H9 (cell line): ENCODE results near the gene GMPPB. TPM values are rescaled to one million over a fixed set of nuclear protein-coding genes. Genes with fewer than 3 reads are reported as not detected.

Experiments
- DNase-seq: peaks from one replicate; pipeline ENCODE4 v3.0.0-alpha.2; 2017
- H2AFZ ChIP-seq: one replicate; pipeline ENCODE4 v1.6.1; 2013; ENCODE audit warnings: mild to moderate bottlenecking, low read length, control low read depth, moderate library complexity
- H2AK5ac ChIP-seq: 2 replicates; pipeline ENCODE4 v1.6.1; 2013; ENCODE audit warnings: low read length, control low read depth, mixed read lengths; ENCODE audit not compliant: insufficient read length
- H2BK120ac ChIP-seq: one replicate; pipeline ENCODE4 v1.6.1; 2013; ENCODE audit warnings: low read depth, mild to moderate bottlenecking, low read length, control low read depth, inconsistent platforms; ENCODE audit not compliant: poor library complexity, severe bottlenecking
- H2BK12ac ChIP-seq: 2 replicates; pipeline ENCODE4 v1.6.1; 2013; ENCODE audit warnings: low read length, control low read depth, mixed read lengths, low read depth; ENCODE audit not compliant: insufficient read length
- H2BK15ac ChIP-seq: 2 replicates; pipeline ENCODE4 v1.6.1; 2013; ENCODE audit warnings: low read depth, low read length, control low read depth
- H2BK20ac ChIP-seq: one replicate; pipeline ENCODE4 v1.6.1; 2013; ENCODE audit warnings: low read depth, mild to moderate bottlenecking, low read length, control low read depth, inconsistent platforms; ENCODE audit not compliant: poor library complexity, severe bottlenecking
- H2BK5ac ChIP-seq: 2 replicates; pipeline ENCODE4 v1.6.1; 2013; ENCODE audit warnings: low read length, control low read depth, mixed read lengths; ENCODE audit not compliant: insufficient read length
- H3K14ac ChIP-seq: 2 replicates; pipeline ENCODE4 v1.6.1; 2013; ENCODE audit warnings: low read length, control low read depth; ENCODE audit not compliant: insufficient read depth
- H3K18ac ChIP-seq: 2 replicates; pipeline ENCODE4 v1.6.1; 2013; ENCODE audit warnings: low read depth, mild to moderate bottlenecking, mixed read lengths, low read length, control low read depth; ENCODE audit not compliant: insufficient read length
- H3K23ac ChIP-seq: 2 replicates; pipeline ENCODE4 v1.6.1; 2013; ENCODE audit warnings: low read length, control low read depth, mixed read lengths, low read depth; ENCODE audit not compliant: insufficient read length
- H3K23me2 ChIP-seq: 2 replicates; pipeline ENCODE4 v1.6.1; 2013; ENCODE audit warnings: low read depth, mild to moderate bottlenecking, mixed read lengths, low read length, control low read depth; ENCODE audit not compliant: insufficient read length, poor library complexity, severe bottlenecking
- H3K27ac ChIP-seq: 2 replicates; pipeline ENCODE4 v1.5.1; 2013; ENCODE audit warnings: low read length, control low read depth, mixed read lengths, low read depth; ENCODE audit not compliant: insufficient read length
- H3K27me3 ChIP-seq: 2 replicates; pipeline ENCODE4 v1.6.1; 2013; ENCODE audit warnings: low read length, control low read depth, inconsistent platforms; ENCODE audit not compliant: insufficient read depth
- H3K4ac ChIP-seq: 2 replicates; pipeline ENCODE4 v1.6.1; 2013; ENCODE audit warnings: low read depth, mild to moderate bottlenecking, control low read depth, inconsistent platforms, low read length, moderate library complexity
- H3K4me1 ChIP-seq: 2 replicates; pipeline ENCODE4 v1.6.1; 2013; ENCODE audit warnings: low read length, control low read depth, inconsistent platforms; ENCODE audit not compliant: insufficient read depth
- H3K4me2 ChIP-seq: 2 replicates; pipeline ENCODE4 v1.6.1; 2013; ENCODE audit warnings: low read length, control low read depth, mixed read lengths; ENCODE audit not compliant: insufficient read length, insufficient read depth
- H3K56ac ChIP-seq: 2 replicates; pipeline ENCODE4 v1.6.1; 2013; ENCODE audit warnings: low read depth, mild to moderate bottlenecking, mixed read lengths, low read length, control low read depth; ENCODE audit not compliant: insufficient read length
- H3K79me1 ChIP-seq: 2 replicates; pipeline ENCODE4 v1.6.1; 2013; ENCODE audit warnings: low read depth, mild to moderate bottlenecking, moderate library complexity, low read length, control low read depth, inconsistent platforms; ENCODE audit not compliant: insufficient read depth, poor library complexity, severe bottlenecking
- H3K79me2 ChIP-seq: 2 replicates; pipeline ENCODE4 v1.6.1; 2013; ENCODE audit warnings: low read length, control low read depth, inconsistent platforms; ENCODE audit not compliant: insufficient read depth
- H3K9ac ChIP-seq: 2 replicates; pipeline ENCODE4 v1.6.1; 2013; ENCODE audit warnings: low read length, control low read depth, mixed read lengths; ENCODE audit not compliant: insufficient read length; ENCODE audit errors: extremely low read depth
- H3K9me3 ChIP-seq: one replicate; pipeline ENCODE4 v1.6.1; 2013; ENCODE audit warnings: low read depth, low read length, inconsistent platforms; ENCODE audit not compliant: control insufficient read depth
- H3T11ph ChIP-seq: one replicate; pipeline ENCODE4 v1.6.1; 2013; ENCODE audit warnings: mild to moderate bottlenecking, low read length, control low read depth, inconsistent platforms
- H4K20me1 ChIP-seq: one replicate; pipeline ENCODE4 v1.6.1; 2013; ENCODE audit not compliant: control insufficient read depth, insufficient read length, insufficient read depth
- H4K5ac ChIP-seq: 2 replicates; pipeline ENCODE4 v1.6.1; 2013; ENCODE audit warnings: low read depth, mild to moderate bottlenecking, mixed read lengths, low read length, control low read depth; ENCODE audit not compliant: insufficient read length
- H4K8ac ChIP-seq: replicated peaks from 2 replicates; pipeline ENCODE4 v1.6.1; 2013; ENCODE audit warnings: low read length, control low read depth, mixed read lengths, low read depth; ENCODE audit not compliant: insufficient read length
- H4K91ac ChIP-seq: 2 replicates; pipeline ENCODE4 v1.6.1; 2013; ENCODE audit warnings: low read depth, mild to moderate bottlenecking, moderate library complexity, mixed read lengths, low read length, control low read depth; ENCODE audit not compliant: insufficient read length
- H3K27ac Mint-ChIP-seq, 3 experiments: 2 replicates in 2 of 3; 3 replicates in 1 of 3; pipeline ENCODE4 v1.8.0; 2020 to 2021; ENCODE audit warnings: mixed read lengths in 3 of 3, mild to moderate bottlenecking in 1 of 3, moderate library complexity in 1 of 3
- H3K27me3 Mint-ChIP-seq: 2 replicates; pipeline ENCODE4 v1.8.0; 2021; ENCODE audit warnings: low read depth, mild to moderate bottlenecking, moderate library complexity, mixed read lengths
- H3K36me3 Mint-ChIP-seq, 3 experiments: 2 replicates in 2 of 3; 3 replicates in 1 of 3; pipeline ENCODE4 v1.8.0; 2020 to 2021; ENCODE audit warnings: low read depth in 3 of 3, mixed read lengths in 3 of 3; ENCODE audit not compliant: insufficient read depth in 1 of 3
- H3K4me1 Mint-ChIP-seq, 2 experiments: 2 replicates each; pipeline ENCODE4 v1.8.0; 2020; ENCODE audit warnings: mixed read lengths in 2 of 2
- H3K4me3 Mint-ChIP-seq, 2 experiments: 2 replicates in 1 of 2; 3 replicates in 1 of 2; pipeline ENCODE4 v1.8.0; 2020 to 2021; ENCODE audit warnings: mild to moderate bottlenecking in 2 of 2, mixed read lengths in 2 of 2, moderate library complexity in 1 of 2
- H3K9me3 Mint-ChIP-seq, 2 experiments: 2 replicates in 1 of 2; 3 replicates in 1 of 2; pipeline ENCODE4 v1.8.0; 2020; ENCODE audit warnings: mild to moderate bottlenecking in 2 of 2, mixed read lengths in 2 of 2, moderate library complexity in 1 of 2
- WGBS: extraction: QIAGEN DNeasy Blood & Tissue Kit; methylation state at CpG from one replicate; pipeline ENCODE4 v1.1.7; 2013; ENCODE audit warnings: missing lambda C conversion rate, low lambda C conversion rate, mixed read lengths; ENCODE audit not compliant: insufficient read length; ENCODE audit errors: extremely low coverage; 5-methylcytosine and 5-hydroxymethylcytosine counted together
- total RNA-seq: library from RNA; stranded (reverse); gene quantifications from 2 replicates; pipeline ENCODE4 v1.2.1, GENCODE V29; 2021
- TF ChIP-seq, protein P1 (sequence below): fragments of 200-600 bp; sonication (generic); conservative IDR thresholded peaks from 3 replicates; pipeline ENCODE4 v1.8.0; 2021; ENCODE audit warnings: antibody characterized with exemption, mild to moderate bottlenecking

The GMPPB gene
- total RNA-seq, 1 experiment from 2014 or later, result 31.1 TPM

DNA sequence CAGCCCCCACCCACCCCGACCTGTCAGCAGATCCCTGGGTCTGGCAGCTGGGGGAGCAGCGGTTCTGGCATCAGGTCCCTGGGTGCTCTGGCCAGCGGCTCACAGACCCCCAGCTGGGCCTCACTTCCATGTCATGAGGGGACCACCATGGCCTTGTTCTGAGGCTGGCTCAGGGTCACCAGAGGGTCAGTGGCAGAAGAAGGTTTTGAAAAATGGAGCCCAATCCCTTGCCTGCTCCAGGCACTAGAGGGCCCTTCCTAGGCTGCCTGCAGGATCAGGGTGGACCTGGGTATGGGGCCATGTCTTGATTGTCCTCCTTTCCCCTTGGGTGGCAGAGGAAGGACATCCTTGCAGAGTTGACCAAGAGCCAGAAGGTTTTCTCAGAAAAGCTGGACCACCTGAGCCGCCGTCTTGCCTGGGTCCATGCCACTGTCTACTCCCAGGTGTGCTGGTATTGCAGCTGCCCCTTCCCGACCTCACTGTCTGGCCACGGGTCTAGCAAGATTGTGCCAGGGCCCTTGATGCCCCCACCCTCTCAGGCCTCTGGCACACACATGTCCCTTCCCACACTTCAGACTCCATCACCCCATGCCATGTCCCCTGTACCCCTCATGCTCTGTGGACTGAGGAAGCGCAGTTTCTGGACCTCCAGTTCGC, 17.2 kb downstream of the GMPPB start:
- Histone ChIP-seq H2BK20ac (no peak overlapping the region), H2BK120ac (no peak overlapping the region), H4K8ac (no peak overlapping the region), H3K4me1 (no peaks in the 10 kb centered on the region), H3K79me2 (no peaks in the 10 kb centered on the region), H3K18ac (no peak overlapping the region), H3K14ac (no peak overlapping the region), H3K23ac (no peak overlapping the region), H3K79me1 (no peaks in the 10 kb centered on the region), H3K9ac (no peak overlapping the region), H2BK5ac (no peak overlapping the region), H3T11ph (no peak overlapping the region), H3K27me3 (no peaks in the 10 kb centered on the region), H3K56ac (no peak overlapping the region), H2BK12ac (no peak overlapping the region), H2AFZ (no peak overlapping the region), H3K4me2 (no peak overlapping the region), H4K91ac (no peak overlapping the region), H3K4ac (no peak overlapping the region), H3K23me2 (no peaks in the 10 kb centered on the region), H4K5ac (no peak overlapping the region), H2AK5ac (no peak overlapping the region), H3K9me3 (no peaks in the 10 kb centered on the region), H4K20me1 (no peaks in the 10 kb centered on the region), H2BK15ac (no peak overlapping the region), H3K27ac (no peak overlapping the region)
- no peaks in the 10 kb centered on the region for H3K9me3 Mint-ChIP-seq
- H3K4me1 Mint-ChIP-seq, result peaks cover 8% of the 10 kb centered on the region in 2 experiments
- no peak overlapping the region; a peak in 1 of 7 replicates for H3K27ac Mint-ChIP-seq
- H3K36me3 Mint-ChIP-seq, result peaks cover 4 to 20% (median 18%) of the 10 kb centered on the region in 3 experiments; a peak in 6 of 7 replicates
- no peak overlapping the region for H3K4me3 Mint-ChIP-seq
- TF ChIP-seq, protein P1, sequence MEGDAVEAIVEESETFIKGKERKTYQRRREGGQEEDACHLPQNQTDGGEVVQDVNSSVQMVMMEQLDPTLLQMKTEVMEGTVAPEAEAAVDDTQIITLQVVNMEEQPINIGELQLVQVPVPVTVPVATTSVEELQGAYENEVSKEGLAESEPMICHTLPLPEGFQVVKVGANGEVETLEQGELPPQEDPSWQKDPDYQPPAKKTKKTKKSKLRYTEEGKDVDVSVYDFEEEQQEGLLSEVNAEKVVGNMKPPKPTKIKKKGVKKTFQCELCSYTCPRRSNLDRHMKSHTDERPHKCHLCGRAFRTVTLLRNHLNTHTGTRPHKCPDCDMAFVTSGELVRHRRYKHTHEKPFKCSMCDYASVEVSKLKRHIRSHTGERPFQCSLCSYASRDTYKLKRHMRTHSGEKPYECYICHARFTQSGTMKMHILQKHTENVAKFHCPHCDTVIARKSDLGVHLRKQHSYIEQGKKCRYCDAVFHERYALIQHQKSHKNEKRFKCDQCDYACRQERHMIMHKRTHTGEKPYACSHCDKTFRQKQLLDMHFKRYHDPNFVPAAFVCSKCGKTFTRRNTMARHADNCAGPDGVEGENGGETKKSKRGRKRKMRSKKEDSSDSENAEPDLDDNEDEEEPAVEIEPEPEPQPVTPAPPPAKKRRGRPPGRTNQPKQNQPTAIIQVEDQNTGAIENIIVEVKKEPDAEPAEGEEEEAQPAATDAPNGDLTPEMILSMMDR, result no peak
- no peak for DNase-seq
- no peaks in the 10 kb centered on the region for H3K27me3 Mint-ChIP-seq
- no CpG with 5 or more reads among the region's 9 CpGs for WGBS
